ENCODE data around the gene PHKB.

The PHKB gene

DNA sequence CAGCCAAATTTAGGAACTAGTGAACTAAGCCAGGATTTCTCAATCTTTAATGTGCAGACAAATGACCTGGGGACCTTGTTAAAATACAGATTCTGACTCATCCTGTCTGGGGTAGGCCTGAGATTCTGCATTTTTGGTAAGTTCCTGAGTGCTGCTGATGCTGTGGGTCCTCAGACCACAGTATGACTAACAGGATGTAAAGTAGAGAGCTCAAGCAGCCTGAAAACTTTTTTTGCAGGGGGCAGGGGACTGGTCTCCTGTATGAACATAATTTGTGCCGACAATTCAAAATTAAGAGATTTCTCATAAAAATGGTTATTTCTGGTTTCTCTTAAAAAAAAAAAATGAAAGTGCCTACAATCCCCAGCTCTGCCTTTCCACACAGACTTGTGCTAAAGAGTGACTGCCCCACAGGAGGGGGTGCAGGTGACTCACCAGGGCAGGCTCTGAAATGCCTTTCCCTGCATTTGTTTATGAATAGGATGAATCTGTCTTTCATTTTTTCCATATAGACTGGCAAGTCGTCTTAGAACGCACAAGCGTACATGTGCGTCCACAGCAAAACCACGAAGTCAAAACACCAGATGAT, 271.5 kb downstream of the PHKB start:
- DNase-seq = peak; percentile 7 to 51 (median 32)

DNA sequence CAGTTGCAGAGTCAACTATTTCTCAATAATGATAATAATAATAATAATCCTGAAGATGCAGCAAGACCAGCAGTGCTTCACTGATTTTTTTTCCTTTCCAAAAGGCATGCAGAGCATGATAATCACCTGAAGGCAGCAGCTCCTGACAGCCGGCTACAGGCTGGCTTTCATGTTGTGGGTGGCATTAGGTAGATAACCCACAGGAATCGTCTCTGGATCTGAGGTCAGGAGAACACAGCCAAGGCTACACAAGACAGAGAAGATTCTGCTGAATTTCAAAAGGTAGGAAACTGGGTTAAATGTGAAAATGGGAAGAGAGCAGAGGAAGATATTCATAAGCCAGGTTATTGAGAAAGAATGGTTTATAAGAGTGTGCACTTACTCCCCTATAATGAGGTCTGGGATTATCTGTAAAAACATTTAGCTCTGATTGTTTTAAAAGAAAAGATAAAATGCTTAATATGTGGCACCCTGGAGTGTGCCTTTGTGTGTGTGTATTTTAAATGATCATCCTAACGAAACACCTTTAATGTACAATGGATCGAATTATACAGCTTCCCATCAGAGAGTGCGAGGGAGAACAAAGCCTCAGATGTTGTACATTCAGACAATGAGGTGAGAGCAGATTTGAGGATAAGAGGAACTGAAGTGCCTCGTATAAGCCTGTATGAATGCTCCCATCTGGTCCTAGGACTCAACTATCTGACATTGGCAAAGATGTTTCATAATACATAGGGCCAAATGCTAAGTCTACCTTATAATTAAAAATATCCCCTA, 273.1 kb downstream of the PHKB start:
- no peak for DNase-seq

DNA sequence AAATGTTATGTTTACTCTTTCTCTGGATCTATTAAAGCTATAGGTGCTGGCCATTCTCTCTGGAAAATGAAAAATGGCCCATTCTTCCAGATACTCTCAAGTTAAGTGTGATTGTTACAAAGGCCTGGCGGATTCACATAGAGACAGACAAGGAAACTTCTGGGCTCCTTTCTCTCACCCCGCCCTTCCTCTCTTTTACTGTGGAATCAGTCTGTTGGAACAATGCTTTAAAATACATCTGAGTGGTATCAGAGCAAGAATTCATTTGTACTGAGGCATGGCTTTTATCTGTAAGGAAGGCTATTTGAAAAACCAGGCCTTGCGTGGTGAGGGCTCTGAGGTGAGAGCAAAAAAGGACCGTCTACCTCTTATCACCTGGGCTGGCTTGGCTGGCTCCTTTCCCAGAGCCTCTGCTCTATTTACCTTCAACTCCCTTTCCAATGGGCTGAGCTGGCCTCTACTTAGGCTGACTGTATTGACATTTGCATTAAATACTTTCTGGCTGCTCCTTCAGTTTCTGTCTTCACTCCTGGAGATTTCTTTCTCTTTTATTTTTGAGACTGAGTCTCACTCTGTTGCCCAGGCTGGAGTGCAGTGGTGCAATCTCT, 274.0 kb downstream of the PHKB start:
- no peak for DNase-seq

DNA sequence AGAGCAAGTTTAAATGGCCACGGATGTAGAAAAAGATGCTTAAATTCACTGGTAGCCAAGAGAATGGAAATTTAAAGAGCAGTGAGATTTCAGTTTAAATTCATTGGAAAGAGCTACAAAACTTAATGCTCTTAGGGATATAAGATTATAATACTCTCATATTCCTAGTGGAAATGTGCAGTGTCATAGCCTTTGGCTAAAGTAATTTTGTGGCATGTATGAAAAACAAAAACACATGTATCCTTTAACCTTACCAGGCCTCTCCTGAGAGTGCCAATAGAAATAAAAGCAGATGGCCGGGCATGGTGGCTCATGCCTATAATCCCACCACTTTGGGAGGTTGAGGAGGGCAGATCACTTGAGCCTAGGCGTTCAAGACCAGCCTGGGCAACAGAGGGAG, 289.2 kb downstream of the PHKB start:
- DNase-seq = no peak
